GM12873 (cell line): ENCODE measurements around the gene FRMD4A.
A peak's percentile ranks its signal among the peaks of the same experiment; 100 is the strongest.

Experiments used
- CTCF ChIP-seq: IDR thresholded peaks from 2 replicates; pipeline ENCODE4 v1.5.1; 2012; ENCODE audit warnings: low read depth, mild to moderate bottlenecking, moderate library complexity, low read length, control low read depth; ENCODE audit not compliant: insufficient read depth; ENCODE audit errors: missing control alignments

Gene FRMD4A

GRCh38 chr10:14099885-14100284 lies 230.8 kb downstream of the FRMD4A start:
- no peak for TF ChIP-seq CTCF

- TF ChIP-seq CTCF, result peak; percentile 16
These were observed 236.8 kb downstream of the FRMD4A start for GRCh38 chr10:14093730-14094484.

- no peak for TF ChIP-seq CTCF
These were observed 237.9 kb downstream of the FRMD4A start for GRCh38 chr10:14092799-14093198.

- no peak for TF ChIP-seq CTCF
These were observed 241.0 kb downstream of the FRMD4A start for GRCh38 chr10:14089556-14090292.

GRCh38 chr10:14087566-14087965 lies 243.2 kb downstream of the FRMD4A start:
- TF ChIP-seq CTCF, result no peak

- TF ChIP-seq CTCF, result no peak
These were observed 244.1 kb downstream of the FRMD4A start for GRCh38 chr10:14086596-14086995.

GRCh38 chr10:14084875-14085274 lies 245.8 kb downstream of the FRMD4A start:
- TF ChIP-seq CTCF, result no peak
